SK-N-SH treated with all-trans-retinoic acid at 6 μM for 48 hours (cell line): ENCODE results near the gene KRT23.

Experiments
- CSDC2 ChIP-seq: fragments of 250-450 bp; sonication (Bioruptor Pico); IDR thresholded peaks from 2 replicates; pipeline ENCODE4 v1.5.0; 2020; ENCODE audit warnings: mild to moderate bottlenecking, moderate library complexity
- ESRRG ChIP-seq: fragments of 250-450 bp; sonication (Bioruptor Pico); IDR thresholded peaks from 2 replicates; pipeline ENCODE4 v1.6.1; 2021; ENCODE audit warnings: mild to moderate bottlenecking
- PPARA ChIP-seq: fragments of 250-450 bp; sonication (Bioruptor Pico); IDR thresholded peaks from 2 replicates; pipeline ENCODE4 v1.5.0; 2020; ENCODE audit warnings: mild to moderate bottlenecking, borderline replicate concordance
- RARB ChIP-seq: fragments of 250-450 bp; sonication (Bioruptor Pico); IDR thresholded peaks from 2 replicates; pipeline ENCODE4 v1.8.0; 2021; ENCODE audit warnings: mild to moderate bottlenecking, moderate library complexity
- TOX ChIP-seq: fragments of 250-450 bp; sonication (Bioruptor Pico); IDR thresholded peaks from 2 replicates; pipeline ENCODE4 v1.8.0; 2021; ENCODE audit warnings: mild to moderate bottlenecking, moderate library complexity, borderline replicate concordance
- ZC3H10 ChIP-seq: fragments of 250-450 bp; sonication (Bioruptor Pico); IDR thresholded peaks from 2 replicates; pipeline ENCODE4 v1.5.1; 2021; ENCODE audit warnings: mild to moderate bottlenecking, moderate library complexity
- ZFP3 ChIP-seq: fragments of 250-450 bp; sonication (Bioruptor Pico); IDR thresholded peaks from 2 replicates; pipeline ENCODE4 v1.5.0; 2020; ENCODE audit warnings: mild to moderate bottlenecking, moderate library complexity
- ZNF70 ChIP-seq: fragments of 450-650 bp; formaldehyde crosslinking; IDR thresholded peaks from 2 replicates; pipeline ENCODE4 v1.5.0; 2020; ENCODE audit warnings: mild to moderate bottlenecking, moderate library complexity

GRCh38 chr17:40980596-40980995, 43.1 kb upstream of the KRT23 start:
- TF ChIP-seq ZC3H10 (CRISPR knock-in tag) (no peak), CSDC2 (CRISPR knock-in tag) (no peak), ESRRG (CRISPR knock-in tag) (no peak), ZNF70 (CRISPR knock-in tag) (no peak), PPARA (CRISPR knock-in tag) (no peak), TOX (CRISPR knock-in tag) (no peak), ZFP3 (CRISPR knock-in tag) (no peak), RARB (CRISPR knock-in tag) (no peak)
